Measurements from ENCODE around the gene TESPA1.

GRCh38 chr12:54949073-54949711, 35.4 kb downstream of the TESPA1 start:
- no peak for TF ChIP-seq GATA3 (IDR thresholded peaks at IDR 0.05; ENCODE audit: low read depth, low read length)
- no peak for TF ChIP-seq GATA2 (IDR thresholded peaks at IDR 0.05; ENCODE audit: low read depth, low read length)
